ENCODE results near the gene SORT1. TPM values are rescaled to one million over a fixed set of nuclear protein-coding genes. Genes with fewer than 3 reads are reported as not detected.

Gene SORT1
- polyA plus RNA-seq, 1 of the 3 experiments (the other 2 are of a cell fraction) = 8.5 TPM

DNA sequence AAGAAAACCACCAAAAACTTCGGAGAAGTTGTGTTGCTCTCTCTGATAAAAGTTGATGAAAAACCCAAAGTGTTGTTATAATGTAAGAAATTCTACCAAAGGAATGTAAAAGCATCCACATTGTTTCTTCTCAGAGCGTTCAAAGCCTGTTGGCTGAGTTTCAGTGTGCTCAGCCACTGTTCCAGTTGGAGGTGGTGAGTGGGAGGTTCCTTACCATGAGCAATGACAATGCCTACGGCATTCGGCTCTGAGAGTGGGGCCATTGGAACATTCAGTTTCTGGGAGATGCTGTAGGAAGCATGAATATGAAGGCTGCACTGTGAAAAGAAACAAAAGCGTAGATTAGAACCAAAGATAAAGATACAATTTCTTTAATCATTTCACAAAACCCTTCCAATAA lies 70.4 kb downstream of the SORT1 start:
- WGBS (ENCODE audit: low lambda C conversion rate) = 92% methylated on average over 5 of the region's 5 CpGs
- no peak for DNase-seq

DNA sequence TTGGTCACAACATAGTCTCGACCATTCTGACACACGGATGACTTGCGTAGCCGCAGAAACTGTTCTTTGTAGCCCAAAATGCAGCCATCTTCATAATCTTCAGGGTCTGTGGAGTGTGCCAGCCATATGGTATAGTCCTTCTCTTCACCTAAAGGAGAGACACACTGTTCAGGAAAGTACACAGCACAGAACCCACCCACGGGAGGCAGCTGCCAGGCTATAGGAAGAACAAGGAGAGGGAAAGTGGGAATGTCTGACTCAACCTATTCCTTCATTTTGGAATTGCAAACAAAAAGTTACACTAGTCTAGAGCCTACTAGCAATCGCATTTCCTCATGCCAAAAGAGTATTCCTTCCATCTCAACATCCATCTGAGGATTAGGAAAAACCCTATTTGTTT lies 74.7 kb downstream of the SORT1 start:
- WGBS (ENCODE audit: low lambda C conversion rate) = 100% methylated on average over 6 of the region's 6 CpGs
- ChIA-PET CTCF (interaction anchor here (1.4 kb wide), 1 partner anchor 46 kb away, joined by 4 read pairs; no protein-coding TSS in a partner anchor), POLR2A (no interaction called here)
- Histone ChIP-seq H3K9ac (no peak overlapping the region), H3K27me3 (ENCODE audit: insufficient read depth) (no peaks in the 10 kb centered on the region), H3K4me3 (ENCODE audit: low read depth in 2 of 2, low read length in 1 of 2) (no peak overlapping the region), H3K36me3 (replicated peaks in 1 of 2; ENCODE audit: control insufficient read depth in 1 of 2, insufficient read depth in 2 of 2, low read length in 1 of 2) (peaks cover 11 to 30% of the 10 kb centered on the region in 2 experiments), H3K4me2 (no peak overlapping the region), H3K9me3 (no peaks in the 10 kb centered on the region), H2AFZ (ENCODE audit: low read depth) (no peak overlapping the region), H3K9me2 (no peaks in the 10 kb centered on the region), H3K79me2 (ENCODE audit: insufficient read depth) (no peaks in the 10 kb centered on the region), H4K20me1 (ENCODE audit: insufficient read depth) (no peaks in the 10 kb centered on the region), H3F3A (replicated peaks; ENCODE audit: insufficient read depth) (no peaks in the 10 kb centered on the region), H3K27ac (ENCODE audit: low read depth in 2 of 2, low read length in 1 of 2) (no peak overlapping the region), H3K4me1 (ENCODE audit: control insufficient read depth in 1 of 2, insufficient read depth in 2 of 2, low read depth in 1 of 2, low read length in 1 of 2) (no peaks in the 10 kb centered on the region)
- TF ChIP-seq RAD21 (IDR thresholded peaks at IDR 0.05; ENCODE audit: low read length) (no peak), FOSL2 (IDR thresholded peaks at IDR 0.05; ENCODE audit: borderline replicate concordance, low read depth) (no peak), NRF1 (IDR thresholded peaks at IDR 0.05; ENCODE audit: low read depth, low read length) (no peak), RCOR1 (IDR thresholded peaks at IDR 0.05; ENCODE audit: low read length) (no peak), MEF2A (IDR thresholded peaks at IDR 0.05; ENCODE audit: borderline replicate concordance, low read depth) (no peak), CHD2 (IDR thresholded peaks at IDR 0.05; ENCODE audit: low read length, partially characterized antibody) (no peak), TEAD4 (IDR thresholded peaks at IDR 0.05; ENCODE audit: borderline replicate concordance, insufficient read depth) (no peak), POLR2AphosphoS5 (IDR thresholded peaks at IDR 0.05; ENCODE audit: low read depth, low read length) (no peak), FOXM1 (IDR thresholded peaks at IDR 0.05; ENCODE audit: low read depth) (no peak), SMC3 (IDR thresholded peaks at IDR 0.05; ENCODE audit: low read depth, low read length) (no peak), SIN3A (IDR thresholded peaks at IDR 0.05; ENCODE audit: borderline replicate concordance, low read depth, low read length) (no peak), RFX5 (IDR thresholded peaks at IDR 0.05; ENCODE audit: low read length) (no peak), TAF1 (IDR thresholded peaks at IDR 0.05; ENCODE audit: borderline replicate concordance, low read depth, low read length) (no peak)
- TF ChIP-seq, protein P1, sequence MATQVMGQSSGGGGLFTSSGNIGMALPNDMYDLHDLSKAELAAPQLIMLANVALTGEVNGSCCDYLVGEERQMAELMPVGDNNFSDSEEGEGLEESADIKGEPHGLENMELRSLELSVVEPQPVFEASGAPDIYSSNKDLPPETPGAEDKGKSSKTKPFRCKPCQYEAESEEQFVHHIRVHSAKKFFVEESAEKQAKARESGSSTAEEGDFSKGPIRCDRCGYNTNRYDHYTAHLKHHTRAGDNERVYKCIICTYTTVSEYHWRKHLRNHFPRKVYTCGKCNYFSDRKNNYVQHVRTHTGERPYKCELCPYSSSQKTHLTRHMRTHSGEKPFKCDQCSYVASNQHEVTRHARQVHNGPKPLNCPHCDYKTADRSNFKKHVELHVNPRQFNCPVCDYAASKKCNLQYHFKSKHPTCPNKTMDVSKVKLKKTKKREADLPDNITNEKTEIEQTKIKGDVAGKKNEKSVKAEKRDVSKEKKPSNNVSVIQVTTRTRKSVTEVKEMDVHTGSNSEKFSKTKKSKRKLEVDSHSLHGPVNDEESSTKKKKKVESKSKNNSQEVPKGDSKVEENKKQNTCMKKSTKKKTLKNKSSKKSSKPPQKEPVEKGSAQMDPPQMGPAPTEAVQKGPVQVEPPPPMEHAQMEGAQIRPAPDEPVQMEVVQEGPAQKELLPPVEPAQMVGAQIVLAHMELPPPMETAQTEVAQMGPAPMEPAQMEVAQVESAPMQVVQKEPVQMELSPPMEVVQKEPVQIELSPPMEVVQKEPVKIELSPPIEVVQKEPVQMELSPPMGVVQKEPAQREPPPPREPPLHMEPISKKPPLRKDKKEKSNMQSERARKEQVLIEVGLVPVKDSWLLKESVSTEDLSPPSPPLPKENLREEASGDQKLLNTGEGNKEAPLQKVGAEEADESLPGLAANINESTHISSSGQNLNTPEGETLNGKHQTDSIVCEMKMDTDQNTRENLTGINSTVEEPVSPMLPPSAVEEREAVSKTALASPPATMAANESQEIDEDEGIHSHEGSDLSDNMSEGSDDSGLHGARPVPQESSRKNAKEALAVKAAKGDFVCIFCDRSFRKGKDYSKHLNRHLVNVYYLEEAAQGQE (IDR thresholded peaks at IDR 0.05; ENCODE audit: low read depth, low read length) = no peak
- TF ChIP-seq, protein P2, sequence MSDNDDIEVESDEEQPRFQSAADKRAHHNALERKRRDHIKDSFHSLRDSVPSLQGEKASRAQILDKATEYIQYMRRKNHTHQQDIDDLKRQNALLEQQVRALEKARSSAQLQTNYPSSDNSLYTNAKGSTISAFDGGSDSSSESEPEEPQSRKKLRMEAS (IDR thresholded peaks at IDR 0.05; ENCODE audit: low read depth) = no peak
- TF ChIP-seq, protein P3, sequence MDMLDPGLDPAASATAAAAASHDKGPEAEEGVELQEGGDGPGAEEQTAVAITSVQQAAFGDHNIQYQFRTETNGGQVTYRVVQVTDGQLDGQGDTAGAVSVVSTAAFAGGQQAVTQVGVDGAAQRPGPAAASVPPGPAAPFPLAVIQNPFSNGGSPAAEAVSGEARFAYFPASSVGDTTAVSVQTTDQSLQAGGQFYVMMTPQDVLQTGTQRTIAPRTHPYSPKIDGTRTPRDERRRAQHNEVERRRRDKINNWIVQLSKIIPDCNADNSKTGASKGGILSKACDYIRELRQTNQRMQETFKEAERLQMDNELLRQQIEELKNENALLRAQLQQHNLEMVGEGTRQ (IDR thresholded peaks at IDR 0.05; ENCODE audit: borderline replicate concordance, low read depth, low read length) = no peak
- no peak for DNase-seq

More for the DNA sequence above, 70.4 kb downstream of the SORT1 start:
- TF ChIP-seq EZH2phosphoT487 (IDR thresholded peaks at IDR 0.05; ENCODE audit: borderline replicate concordance, low read depth) = no peak
- TF ChIP-seq, protein P4, sequence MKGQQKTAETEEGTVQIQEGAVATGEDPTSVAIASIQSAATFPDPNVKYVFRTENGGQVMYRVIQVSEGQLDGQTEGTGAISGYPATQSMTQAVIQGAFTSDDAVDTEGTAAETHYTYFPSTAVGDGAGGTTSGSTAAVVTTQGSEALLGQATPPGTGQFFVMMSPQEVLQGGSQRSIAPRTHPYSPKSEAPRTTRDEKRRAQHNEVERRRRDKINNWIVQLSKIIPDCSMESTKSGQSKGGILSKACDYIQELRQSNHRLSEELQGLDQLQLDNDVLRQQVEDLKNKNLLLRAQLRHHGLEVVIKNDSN (IDR thresholded peaks at IDR 0.05; ENCODE audit: borderline replicate concordance, low read depth) = no peak
- TF ChIP-seq YY1 (IDR thresholded peaks at IDR 0.05; ENCODE audit: low read depth) = no peak
- TF ChIP-seq, protein P3 (IDR thresholded peaks at IDR 0.05; ENCODE audit: borderline replicate concordance, low read depth, low read length) = no peak
- no peak for TF ChIP-seq RCOR1 (IDR thresholded peaks at IDR 0.05; ENCODE audit: low read length)
- no peak for TF ChIP-seq GABPA (IDR thresholded peaks at IDR 0.05; ENCODE audit: low read depth)
- no peak for TF ChIP-seq MXI1 (IDR thresholded peaks at IDR 0.05; ENCODE audit: low read depth, low read length)
- no peak for TF ChIP-seq ELF1 (IDR thresholded peaks at IDR 0.05)
- no peak for TF ChIP-seq SIN3A (IDR thresholded peaks at IDR 0.05; ENCODE audit: borderline replicate concordance, low read depth, low read length)
- no peak for TF ChIP-seq FOXJ3 (CRISPR knock-in tag; IDR thresholded peaks at IDR 0.05)
- TF ChIP-seq RFX5 (IDR thresholded peaks at IDR 0.05; ENCODE audit: low read length) = no peak
- no peak for TF ChIP-seq MEF2A (IDR thresholded peaks at IDR 0.05; ENCODE audit: borderline replicate concordance, low read depth)
- no peak for TF ChIP-seq FOSL2 (IDR thresholded peaks at IDR 0.05; ENCODE audit: borderline replicate concordance, low read depth)
- peaks cover 13% of the 10 kb centered on the region for H3K9me3 ChIP-seq
- no peaks in the 10 kb centered on the region for H4K20me1 ChIP-seq (ENCODE audit: insufficient read depth)
- H3F3A ChIP-seq (replicated peaks; ENCODE audit: insufficient read depth) = no peaks in the 10 kb centered on the region
- H3K4me3 ChIP-seq (ENCODE audit: low read depth in 2 of 2, low read length in 1 of 2) = no peak overlapping the region
- no peak overlapping the region for H3K4me2 ChIP-seq
- peaks cover 20 to 22% of the 10 kb centered on the region in 2 experiments for H3K36me3 ChIP-seq (replicated peaks in 1 of 2; ENCODE audit: control insufficient read depth in 1 of 2, insufficient read depth in 2 of 2, low read length in 1 of 2)
- no peaks in the 10 kb centered on the region for H3K27me3 ChIP-seq (ENCODE audit: insufficient read depth)
- no peak overlapping the region for H3K9ac ChIP-seq
- no peaks in the 10 kb centered on the region for H3K4me1 ChIP-seq (ENCODE audit: control insufficient read depth in 1 of 2, insufficient read depth in 2 of 2, low read depth in 1 of 2, low read length in 1 of 2)
- ChIA-PET CTCF (interaction anchor here (0.9 to 1.0 kb wide), 2 partner anchors 11 to 45 kb away, joined by 3 read pairs; partner anchors contain the start of gene PSRC1), POLR2A (no interaction called here)
- no peaks in the 10 kb centered on the region for H3K79me2 ChIP-seq (ENCODE audit: insufficient read depth)
- H3K27ac ChIP-seq (ENCODE audit: low read depth in 2 of 2, low read length in 1 of 2) = no peak overlapping the region
- H3K9me2 ChIP-seq = no peaks in the 10 kb centered on the region
- no peak overlapping the region for H2AFZ ChIP-seq (ENCODE audit: low read depth)
